Measurements from ENCODE around the gene LYRM9. TPM values are rescaled to one million over a fixed set of nuclear protein-coding genes. Genes with fewer than 3 reads are reported as not detected.
"Not testable (repeated sequence)": the region's sequence is repeated elsewhere in the genome, so short reads cannot be mapped to it uniquely, and the experiment has no call there.

Gene LYRM9
- total and polyA plus RNA-seq, 8 donors = 0.58 to 20.3 (median 11.5) TPM

- TF ChIP-seq POLR2A (IDR thresholded peaks at IDR 0.05) = no peak
- TF ChIP-seq EP300 (IDR thresholded peaks at IDR 0.05) = no peak
- no peak for TF ChIP-seq CTCF (IDR thresholded peaks at IDR 0.05)
- TF ChIP-seq POLR2AphosphoS5 (IDR thresholded peaks at IDR 0.05) = no peak
- Histone ChIP-seq H3K9me3 (no peaks in the 10 kb centered on the region), H3K27ac (no peak overlapping the region), H3K4me1 (no peaks in the 10 kb centered on the region), H3K4me3 (no peak overlapping the region), H3K36me3 (no peaks in the 10 kb centered on the region), H3K27me3 (no peaks in the 10 kb centered on the region)
- DNase-seq = no peak
- intact Hi-C loops (cut with DNase I; ENCODE audit: low total_unique reads) = no loop called here
- 66 to 86% (median 84%) methylated on average over 3 of the region's 3 CpGs for WGBS, 5 donors
These were observed 58.6 kb downstream of the LYRM9 start for GRCh38 chr17:27834571-27834970.

- intact Hi-C loops (cut with DNase I; ENCODE audit: low total_unique reads) = no loop called here
- no peak for TF ChIP-seq POLR2AphosphoS5 (IDR thresholded peaks at IDR 0.05)
- TF ChIP-seq EP300 (IDR thresholded peaks at IDR 0.05) = no peak
- no peak for TF ChIP-seq CTCF (IDR thresholded peaks at IDR 0.05)
- TF ChIP-seq POLR2A (IDR thresholded peaks at IDR 0.05) = no peak
- Histone ChIP-seq H3K27ac (no peak overlapping the region), H3K36me3 (no peaks in the 10 kb centered on the region), H3K27me3 (no peaks in the 10 kb centered on the region), H3K4me3 (no peak overlapping the region), H3K4me1 (no peaks in the 10 kb centered on the region), H3K9me3 (no peaks in the 10 kb centered on the region)
- no peak for DNase-seq
These were observed 60.3 kb downstream of the LYRM9 start for GRCh38 chr17:27832831-27833230.

GRCh38 chr17:27829888-27830287 is 63.3 kb downstream of the LYRM9 start:
- peak in 1 of 2 donors; percentile 13 for DNase-seq
- WGBS, 5 donors = 13 to 27% (median 20%) methylated on average over 1 of the region's 1 CpG; no CpG with 5 or more reads in 1 of the 5 donors
- not testable (repeated sequence) for H3K27ac ChIP-seq

GRCh38 chr17:27829143-27829711 is 63.9 kb downstream of the LYRM9 start:
- H3K27me3 ChIP-seq; H3K36me3 ChIP-seq; H3K4me1 ChIP-seq; H3K9me3 ChIP-seq; H3K4me3 ChIP-seq; intact Hi-C loops (cut with DNase I; ENCODE audit: low total_unique reads); DNase-seq; H3K27ac ChIP-seq: not testable (repeated sequence)
- no CpG with 5 or more reads among the region's 2 CpGs for WGBS, 5 donors

More at GRCh38 chr17:27829888-27830287, 63.3 kb downstream of the LYRM9 start:
- H3K4me3 ChIP-seq; H3K4me1 ChIP-seq; H3K9me3 ChIP-seq; H3K27me3 ChIP-seq; intact Hi-C loops (cut with DNase I; ENCODE audit: low total_unique reads); H3K36me3 ChIP-seq: not testable (repeated sequence)

Other genes starting within 250 kb of the LYRM9 start
- under 1 TPM in 2 of 5 donors, not detected in 3; 0.18 to 0.87 TPM for gene NOS2, start 92.8 kb downstream of the LYRM9 start, total RNA-seq
- gene NOS2, start 92.8 kb downstream of the LYRM9 start, polyA plus RNA-seq = under 1 TPM in 1 of 3 donors, not detected in 2; 0.20 TPM
- 100 to 1,000 TPM in 1 of 5 donors, 10 to 100 TPM in 3, 1 to 10 TPM in 1; 5.5 to 169 (median 28.4) TPM for gene NLK, start 149.3 kb upstream of the LYRM9 start, total RNA-seq
- gene NLK, start 149.3 kb upstream of the LYRM9 start, polyA plus RNA-seq = 1 to 10 TPM; 4.3 to 5.5 (median 5.4) TPM